Body of pancreas (tissue), 4 donors: Measurements from ENCODE around the gene PCK2.

Experiments
- CTCF ChIP-seq, 7 experiments: fragments of 450-650 bp in 4 of 7; fragments of 200-600 bp in 3 of 7; sonication (generic) in 3 of 7; IDR thresholded peaks; one replicate each; pipeline ENCODE4 v1.5.1; 2016 to 2019; ENCODE audit warnings: antibody characterized with exemption in 7 of 7
- POLR2A ChIP-seq, 3 donors: fragments of 450-650 bp; IDR thresholded peaks; one replicate each; pipeline ENCODE4 v1.6.1; 2016; ENCODE audit warnings: antibody characterized with exemption in 3 of 3, mild to moderate bottlenecking in 2 of 3

GRCh38 chr14:24132061-24132685, 38.1 kb downstream of the PCK2 start:
- TF ChIP-seq CTCF (IDR thresholded peaks at IDR 0.05) = no peak
- peak; percentile 53 to 61 (median 58) for TF ChIP-seq POLR2A (IDR thresholded peaks at IDR 0.05)
